CD14-positive monocyte (primary cell): Measurements from ENCODE around the gene HPGD. TPM values are rescaled to one million over a fixed set of nuclear protein-coding genes. Genes with fewer than 3 reads are reported as not detected.
A peak's percentile ranks its signal among the peaks of the same experiment; 100 is the strongest.

ENCODE experiments used
- DNase-seq, 3 donors: peaks; one replicate each; pipeline ENCODE4 v3.0.0-alpha.2; 2011 to 2022
- H2AFZ ChIP-seq: 2 replicates; pipeline ENCODE4 v1.6.0; 2012; ENCODE audit warnings: mild to moderate bottlenecking, low read depth, low read length, inconsistent platforms; ENCODE audit not compliant: insufficient read depth, poor library complexity, severe bottlenecking
- H3K27ac ChIP-seq, 2 donors: 1 replicate in 1 of 2; 2 replicates in 1 of 2; pipeline ENCODE4 v1.5.1; 2012 to 2013; ENCODE audit warnings: low read length in 2 of 2, control low read depth in 1 of 2, inconsistent platforms in 1 of 2, low read depth in 1 of 2, mild to moderate bottlenecking in 1 of 2
- H3K27me3 ChIP-seq, 2 donors: one replicate each; pipeline versions ENCODE4 v1.6.0 to v1.6.1; 2011 to 2013; ENCODE audit warnings: low read length in 2 of 2; ENCODE audit not compliant: control insufficient read depth in 2 of 2, insufficient read depth in 2 of 2
- H3K36me3 ChIP-seq, 2 donors: replicated peaks in 1 of 2; 1 replicate in 1 of 2; 2 replicates in 1 of 2; pipeline versions ENCODE4 v1.5.1 to v1.6.1; 2012 to 2013; ENCODE audit warnings: low read length in 2 of 2, control low read depth in 1 of 2, inconsistent platforms in 1 of 2, mild to moderate bottlenecking in 1 of 2; ENCODE audit not compliant: insufficient read depth in 2 of 2, control insufficient read depth in 1 of 2
- H3K4me1 ChIP-seq, 2 donors: 1 replicate in 1 of 2; 2 replicates in 1 of 2; pipeline versions ENCODE4 v1.5.1 to v1.6.1; 2012 to 2013; ENCODE audit warnings: low read length in 2 of 2, control low read depth in 1 of 2, inconsistent platforms in 1 of 2, mild to moderate bottlenecking in 1 of 2, moderate library complexity in 1 of 2; ENCODE audit not compliant: insufficient read depth in 2 of 2, control insufficient read depth in 1 of 2
- H3K4me2 ChIP-seq: replicated peaks from 2 replicates; pipeline ENCODE3; 2012; ENCODE audit warnings: low read length, moderate library complexity, mild to moderate bottlenecking; ENCODE audit not compliant: poor library complexity, severe bottlenecking; ENCODE audit errors: extremely low read depth
- H3K4me3 ChIP-seq, 3 experiments: fragments of 200-600 bp in 1 of 3; sonication (generic) in 1 of 3; replicated peaks in 1 of 3; 1 replicate in 2 of 3; 2 replicates in 1 of 3; pipeline ENCODE4 v1.5.1; 2011 to 2013; ENCODE audit warnings: low read length in 3 of 3, mild to moderate bottlenecking in 3 of 3, control low read depth in 2 of 3, low read depth in 2 of 3, inconsistent platforms in 1 of 3, moderate library complexity in 1 of 3
- H3K79me2 ChIP-seq: 2 replicates; pipeline ENCODE4 v1.6.0; 2012; ENCODE audit warnings: mild to moderate bottlenecking, control low read depth, inconsistent platforms, low read length, moderate library complexity; ENCODE audit not compliant: insufficient read depth
- H3K9ac ChIP-seq: 2 replicates; pipeline ENCODE4 v1.6.0; 2017; ENCODE audit warnings: low read length, mild to moderate bottlenecking; ENCODE audit not compliant: insufficient read depth, poor library complexity, severe bottlenecking
- H3K9me3 ChIP-seq, 2 donors: replicated peaks in 1 of 2; 1 replicate in 1 of 2; 2 replicates in 1 of 2; pipeline versions ENCODE4 v1.5.1 to v1.6.1; 2012 to 2013; ENCODE audit warnings: low read length in 2 of 2, control low read depth in 1 of 2; ENCODE audit not compliant: control insufficient read depth in 1 of 2, insufficient read depth in 1 of 2
- H4K20me1 ChIP-seq: 2 replicates; pipeline ENCODE4 v1.6.0; 2012; ENCODE audit warnings: mild to moderate bottlenecking, low read length, control low read depth, moderate library complexity; ENCODE audit not compliant: insufficient read depth
- H3K27ac Mint-ChIP-seq, 7 donors: one replicate each; pipeline ENCODE4 v1.8.0; 2020; ENCODE audit warnings: mild to moderate bottlenecking in 7 of 7, mixed read lengths in 7 of 7, moderate library complexity in 6 of 7, inconsistent platforms in 2 of 7
- H3K27me3 Mint-ChIP-seq, 3 donors: one replicate each; pipeline ENCODE4 v1.8.0; 2021 to 2022; ENCODE audit warnings: low read depth in 3 of 3, mild to moderate bottlenecking in 3 of 3, mixed read lengths in 3 of 3, moderate library complexity in 3 of 3, inconsistent platforms in 1 of 3
- H3K36me3 Mint-ChIP-seq, 2 donors: one replicate each; pipeline ENCODE4 v1.8.0; 2020; ENCODE audit warnings: mixed read lengths in 2 of 2, inconsistent platforms in 1 of 2, mild to moderate bottlenecking in 1 of 2
- H3K4me1 Mint-ChIP-seq: one replicate; pipeline ENCODE4 v1.8.0; 2020; ENCODE audit warnings: mild to moderate bottlenecking, mixed read lengths
- H3K4me3 Mint-ChIP-seq, 2 donors: one replicate each; pipeline ENCODE4 v1.8.0; 2020; ENCODE audit warnings: mild to moderate bottlenecking in 2 of 2, mixed read lengths in 2 of 2, moderate library complexity in 1 of 2
- H3K9me3 Mint-ChIP-seq, 7 donors: one replicate each; pipeline ENCODE4 v1.8.0; 2020 to 2022; ENCODE audit warnings: mixed read lengths in 7 of 7, mild to moderate bottlenecking in 6 of 7, moderate library complexity in 6 of 7, inconsistent platforms in 2 of 7
- WGBS: methylation state at CpG from one replicate; pipeline ENCODE4 v1.1.5; 2013; ENCODE audit warnings: missing lambda C conversion rate; ENCODE audit not compliant: insufficient coverage; 5-methylcytosine and 5-hydroxymethylcytosine counted together
- intact Hi-C, 2 donors: fragments of 100-400 bp; cut with micrococcal nuclease; formaldehyde crosslinking; loops; one replicate each; pipeline versions ENCODE4 v1.15.0 to v1.15.1; 2023
- polyA plus RNA-seq, 3 donors: library from polyadenylated mRNA; depleted of rRNA in 1 of 3; unstranded in 2 of 3; stranded (reverse) in 1 of 3; fragments of 300-500 nt in 2 of 3; fragments of >200 nt in 1 of 3; fragmentation: Illumina TruSeq in 2 of 3; gene quantifications; 1 replicate in 2 of 3; 2 replicates in 1 of 3; pipeline ENCODE4 v1.2.3, GENCODE V29; 2012 to 2021
- TF ChIP-seq, protein P1 (sequence below): fragments of 200-600 bp; IDR thresholded peaks from one replicate; pipeline ENCODE4 v1.8.0; 2022; ENCODE audit warnings: antibody characterized with exemption, mild to moderate bottlenecking

Gene HPGD
- polyA plus RNA-seq, 3 donors = 0.17 to 2.3 (median 1.3) TPM

GRCh38 chr4:174516794-174517193 lies 5.5 kb downstream of the HPGD start:
- H3K79me2 ChIP-seq = no peaks in the 10 kb centered on the region
- H3K9ac ChIP-seq = no peak overlapping the region
- H3K4me1 Mint-ChIP-seq = peaks cover 20% of the 10 kb centered on the region
- peaks cover 7% of the 10 kb centered on the region in 2 donors for H3K27me3 ChIP-seq
- H3K4me3 ChIP-seq = no peak overlapping the region
- intact Hi-C loops = no loop called here
- H3K4me3 Mint-ChIP-seq = no peak overlapping the region
- TF ChIP-seq, protein P1, sequence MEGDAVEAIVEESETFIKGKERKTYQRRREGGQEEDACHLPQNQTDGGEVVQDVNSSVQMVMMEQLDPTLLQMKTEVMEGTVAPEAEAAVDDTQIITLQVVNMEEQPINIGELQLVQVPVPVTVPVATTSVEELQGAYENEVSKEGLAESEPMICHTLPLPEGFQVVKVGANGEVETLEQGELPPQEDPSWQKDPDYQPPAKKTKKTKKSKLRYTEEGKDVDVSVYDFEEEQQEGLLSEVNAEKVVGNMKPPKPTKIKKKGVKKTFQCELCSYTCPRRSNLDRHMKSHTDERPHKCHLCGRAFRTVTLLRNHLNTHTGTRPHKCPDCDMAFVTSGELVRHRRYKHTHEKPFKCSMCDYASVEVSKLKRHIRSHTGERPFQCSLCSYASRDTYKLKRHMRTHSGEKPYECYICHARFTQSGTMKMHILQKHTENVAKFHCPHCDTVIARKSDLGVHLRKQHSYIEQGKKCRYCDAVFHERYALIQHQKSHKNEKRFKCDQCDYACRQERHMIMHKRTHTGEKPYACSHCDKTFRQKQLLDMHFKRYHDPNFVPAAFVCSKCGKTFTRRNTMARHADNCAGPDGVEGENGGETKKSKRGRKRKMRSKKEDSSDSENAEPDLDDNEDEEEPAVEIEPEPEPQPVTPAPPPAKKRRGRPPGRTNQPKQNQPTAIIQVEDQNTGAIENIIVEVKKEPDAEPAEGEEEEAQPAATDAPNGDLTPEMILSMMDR = no peak
- peaks cover 0 to 2% of the 10 kb centered on the region in 2 donors for H3K9me3 ChIP-seq
- peaks cover 22 to 24% of the 10 kb centered on the region in 2 donors for H3K4me1 ChIP-seq
- H3K36me3 Mint-ChIP-seq = no peaks in the 10 kb centered on the region
- no peaks in the 10 kb centered on the region for H3K36me3 ChIP-seq
- H3K27ac Mint-ChIP-seq = peak overlapping the region in 2 of 7 donors; percentile 3 to 30
- H4K20me1 ChIP-seq = no peaks in the 10 kb centered on the region
- WGBS = no CpG with 5 or more reads among the region's 1 CpG
- H3K27me3 Mint-ChIP-seq = peaks cover 4 to 7% (median 6%) of the 10 kb centered on the region in 3 donors
- no peak overlapping the region for H2AFZ ChIP-seq
- H3K9me3 Mint-ChIP-seq = peaks cover 0 to 3% (median 1%) of the 10 kb centered on the region in 7 donors
- no peak overlapping the region for H3K27ac ChIP-seq
- no peak for DNase-seq
- no peak overlapping the region for H3K4me2 ChIP-seq

GRCh38 chr4:174516345-174516744 lies 5.9 kb downstream of the HPGD start:
- peaks cover 18 to 19% of the 10 kb centered on the region in 2 donors for H3K4me1 ChIP-seq
- H3K27me3 ChIP-seq = peaks cover 3% of the 10 kb centered on the region in 2 donors
- Mint-ChIP-seq H3K36me3 (no peaks in the 10 kb centered on the region), H3K4me3 (no peak overlapping the region), H3K9me3 (peaks cover 0 to 3% (median 2%) of the 10 kb centered on the region in 7 donors), H3K27ac (peak overlapping the region in 3 of 7 donors; percentile 8 to 35 (median 30)), H3K27me3 (peaks cover under 1 to 2% (median 1%) of the 10 kb centered on the region in 3 donors), H3K4me1 (peaks cover 15% of the 10 kb centered on the region)
- no CpG with 5 or more reads among the region's 1 CpG for WGBS
- intact Hi-C loops = no loop called here
- H3K4me3 ChIP-seq = no peak overlapping the region
- no peak overlapping the region for H3K4me2 ChIP-seq
- no peaks in the 10 kb centered on the region for H3K79me2 ChIP-seq
- H3K27ac ChIP-seq = no peak overlapping the region
- TF ChIP-seq, protein P1 = no peak
- H3K9ac ChIP-seq = no peak overlapping the region
- H3K9me3 ChIP-seq = no peaks in the 10 kb centered on the region
- no peaks in the 10 kb centered on the region for H4K20me1 ChIP-seq
- DNase-seq = no peak
- no peak overlapping the region for H2AFZ ChIP-seq
- H3K36me3 ChIP-seq = no peaks in the 10 kb centered on the region
